ENCODE results near the gene INVS. TPM values are rescaled to one million over a fixed set of nuclear protein-coding genes. Genes with fewer than 3 reads are reported as not detected.
"Not testable (repeated sequence)": the region's sequence is repeated elsewhere in the genome, so short reads cannot be mapped to it uniquely, and the experiment has no call there.

Gene INVS
- total and polyA plus RNA-seq, 2 experiments from 2014 or later, result 9.4 to 15.3 TPM

- Histone ChIP-seq H3K27me3 (no peaks in the 10 kb centered on the region), H3K9me3 (ENCODE audit: low read depth) (no peaks in the 10 kb centered on the region), H3K4me3 (no peak overlapping the region), H3K4me1 (ENCODE audit: low read depth) (no peaks in the 10 kb centered on the region), H3K27ac (no peak overlapping the region), H3K36me3 (no peaks in the 10 kb centered on the region)
- TF ChIP-seq, protein P1, sequence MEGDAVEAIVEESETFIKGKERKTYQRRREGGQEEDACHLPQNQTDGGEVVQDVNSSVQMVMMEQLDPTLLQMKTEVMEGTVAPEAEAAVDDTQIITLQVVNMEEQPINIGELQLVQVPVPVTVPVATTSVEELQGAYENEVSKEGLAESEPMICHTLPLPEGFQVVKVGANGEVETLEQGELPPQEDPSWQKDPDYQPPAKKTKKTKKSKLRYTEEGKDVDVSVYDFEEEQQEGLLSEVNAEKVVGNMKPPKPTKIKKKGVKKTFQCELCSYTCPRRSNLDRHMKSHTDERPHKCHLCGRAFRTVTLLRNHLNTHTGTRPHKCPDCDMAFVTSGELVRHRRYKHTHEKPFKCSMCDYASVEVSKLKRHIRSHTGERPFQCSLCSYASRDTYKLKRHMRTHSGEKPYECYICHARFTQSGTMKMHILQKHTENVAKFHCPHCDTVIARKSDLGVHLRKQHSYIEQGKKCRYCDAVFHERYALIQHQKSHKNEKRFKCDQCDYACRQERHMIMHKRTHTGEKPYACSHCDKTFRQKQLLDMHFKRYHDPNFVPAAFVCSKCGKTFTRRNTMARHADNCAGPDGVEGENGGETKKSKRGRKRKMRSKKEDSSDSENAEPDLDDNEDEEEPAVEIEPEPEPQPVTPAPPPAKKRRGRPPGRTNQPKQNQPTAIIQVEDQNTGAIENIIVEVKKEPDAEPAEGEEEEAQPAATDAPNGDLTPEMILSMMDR (IDR thresholded peaks at IDR 0.05; ENCODE audit: low read depth, low read length), result no peak
- no peak for DNase-seq (ENCODE audit: low read depth in 1 of 2, low spot score in 1 of 2)
Measured at GRCh38 chr9:100070104-100071041, 28.7 kb upstream of the INVS start.

DNA sequence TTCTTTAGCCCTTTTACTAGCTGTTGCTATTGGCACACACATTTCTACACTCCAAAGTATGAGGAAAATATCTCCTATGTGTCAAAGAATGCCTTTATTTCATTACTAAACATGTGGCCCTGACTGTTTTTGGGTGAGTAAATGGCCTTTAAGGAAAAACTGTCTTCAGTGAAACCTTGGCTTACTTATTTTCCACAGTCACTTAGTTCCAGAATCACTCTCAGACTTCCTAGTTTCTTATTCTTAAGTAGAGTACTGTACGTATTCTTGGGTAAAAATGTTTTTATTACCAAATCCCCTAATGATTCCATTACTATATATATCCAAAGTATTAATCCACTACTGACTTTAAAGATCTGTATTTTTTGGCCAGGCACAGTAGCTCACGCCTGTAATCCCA, 27.8 kb upstream of the INVS start:
- Histone ChIP-seq H3K27ac (no peak overlapping the region), H3K9me3 (ENCODE audit: low read depth) (no peaks in the 10 kb centered on the region), H3K4me1 (ENCODE audit: low read depth) (no peaks in the 10 kb centered on the region), H3K4me3 (no peak overlapping the region), H3K36me3 (no peaks in the 10 kb centered on the region), H3K27me3 (no peaks in the 10 kb centered on the region)
- DNase-seq (ENCODE audit: low read depth in 1 of 2, low spot score in 1 of 2), result no peak
- TF ChIP-seq, protein P1 (IDR thresholded peaks at IDR 0.05; ENCODE audit: low read depth, low read length), result no peak

DNA sequence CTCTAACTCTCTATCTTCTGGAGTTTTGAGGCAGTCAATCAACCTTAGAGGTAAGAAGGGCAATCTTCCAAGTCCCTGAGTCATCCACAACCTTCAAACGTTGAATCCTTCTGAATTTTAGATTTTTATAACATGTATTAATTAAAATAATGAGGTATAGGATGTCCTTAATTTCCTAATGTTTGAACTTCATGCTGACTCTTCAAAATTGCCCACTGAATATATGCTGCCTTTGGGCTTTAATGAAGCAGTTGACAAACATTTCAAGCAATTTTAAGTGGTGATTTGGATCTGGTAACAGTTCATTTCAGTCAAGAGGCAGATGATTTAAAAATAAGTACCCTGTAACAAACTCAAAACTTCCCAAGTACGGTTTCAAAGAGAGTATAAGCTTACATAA, 26.2 kb upstream of the INVS start:
- Histone ChIP-seq H3K9me3 (ENCODE audit: low read depth) (no peaks in the 10 kb centered on the region), H3K4me3 (no peak overlapping the region), H3K27me3 (no peaks in the 10 kb centered on the region), H3K27ac (no peak overlapping the region), H3K4me1 (ENCODE audit: low read depth) (no peaks in the 10 kb centered on the region), H3K36me3 (no peaks in the 10 kb centered on the region)
- no peak for DNase-seq (ENCODE audit: low read depth in 1 of 2, low spot score in 1 of 2)
- TF ChIP-seq, protein P1 (IDR thresholded peaks at IDR 0.05; ENCODE audit: low read depth, low read length), result no peak

DNA sequence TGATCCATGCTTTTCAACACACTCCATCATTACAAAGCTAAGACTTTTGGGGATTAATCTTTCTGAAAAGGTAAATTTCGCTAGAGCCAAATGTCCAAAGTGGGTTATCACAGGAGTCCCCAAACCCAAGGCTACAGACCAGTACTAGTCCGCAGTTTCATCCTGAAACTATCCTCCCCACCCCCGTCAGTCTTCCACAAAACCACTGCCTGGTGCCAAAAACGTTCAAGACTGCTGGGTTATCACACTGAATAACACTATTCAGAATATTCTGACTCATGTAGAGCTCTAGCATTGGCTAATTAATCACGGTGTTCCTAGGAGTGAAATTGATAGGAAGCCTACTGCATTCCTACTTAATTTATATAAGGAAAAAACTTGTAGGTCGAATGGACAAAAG, 24.9 kb upstream of the INVS start:
- DNase-seq (ENCODE audit: low read depth in 1 of 2, low spot score in 1 of 2), result peak in 1 of 2 donors; percentile 62
- no peak overlapping the region for H3K4me3 ChIP-seq

DNA sequence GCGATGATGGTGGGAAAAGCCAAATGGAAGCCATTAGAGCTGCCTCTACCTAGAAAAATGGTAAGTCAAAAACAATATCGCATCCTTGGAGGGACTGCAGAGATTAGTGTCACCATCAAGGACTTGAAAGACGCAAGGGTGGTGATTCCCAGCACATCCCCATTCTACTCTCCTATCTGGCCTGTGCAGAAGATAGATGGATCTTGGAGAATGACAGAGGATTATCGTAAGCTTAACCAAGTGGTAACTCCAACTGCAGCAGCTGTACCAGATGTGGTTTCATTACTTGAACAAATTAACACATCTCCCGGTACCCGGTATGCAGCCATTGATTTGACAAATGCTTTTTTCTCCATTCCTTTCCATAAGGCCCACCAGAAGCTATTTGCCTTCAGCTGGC, 24.1 kb upstream of the INVS start:
- no peaks in the 10 kb centered on the region for H3K4me1 ChIP-seq (ENCODE audit: low read depth)
- TF ChIP-seq, protein P1 (IDR thresholded peaks at IDR 0.05; ENCODE audit: low read depth, low read length), result no peak
- H3K27me3 ChIP-seq, result no peaks in the 10 kb centered on the region
- H3K27ac ChIP-seq, result no peak overlapping the region
- DNase-seq (ENCODE audit: low read depth in 1 of 2, low spot score in 1 of 2), result no peak
- H3K4me3 ChIP-seq, result no peak overlapping the region
- no peaks in the 10 kb centered on the region for H3K9me3 ChIP-seq (ENCODE audit: low read depth)
- H3K36me3 ChIP-seq, result no peaks in the 10 kb centered on the region

More for the DNA sequence above, 24.9 kb upstream of the INVS start:
- TF ChIP-seq, protein P1 (IDR thresholded peaks at IDR 0.05; ENCODE audit: low read depth, low read length), result no peak
- H3K4me1 ChIP-seq (ENCODE audit: low read depth), result no peaks in the 10 kb centered on the region
- H3K27me3 ChIP-seq, result no peaks in the 10 kb centered on the region
- no peaks in the 10 kb centered on the region for H3K9me3 ChIP-seq (ENCODE audit: low read depth)
- H3K27ac ChIP-seq, result no peak overlapping the region
- no peaks in the 10 kb centered on the region for H3K36me3 ChIP-seq

GRCh38 chr9:100076256-100076655, 22.8 kb upstream of the INVS start:
- H3K27me3 ChIP-seq; H3K9me3 ChIP-seq (ENCODE audit: low read depth); DNase-seq (ENCODE audit: low read depth in 1 of 2, low spot score in 1 of 2); H3K27ac ChIP-seq; H3K4me1 ChIP-seq (ENCODE audit: low read depth); H3K36me3 ChIP-seq; H3K4me3 ChIP-seq: not testable (repeated sequence)

Data from cardiac muscle cell (in vitro differentiated cells and primary cell).